H9 (cell line): ENCODE results near the gene KRT5. TPM values are rescaled to one million over a fixed set of nuclear protein-coding genes. Genes with fewer than 3 reads are reported as not detected.

Experiments
- DNase-seq: peaks from one replicate; pipeline ENCODE4 v3.0.0-alpha.2; 2017
- H2AFZ ChIP-seq: one replicate; pipeline ENCODE4 v1.6.1; 2013; ENCODE audit warnings: mild to moderate bottlenecking, low read length, control low read depth, moderate library complexity
- H2AK5ac ChIP-seq: 2 replicates; pipeline ENCODE4 v1.6.1; 2013; ENCODE audit warnings: low read length, control low read depth, mixed read lengths; ENCODE audit not compliant: insufficient read length
- H2BK120ac ChIP-seq: one replicate; pipeline ENCODE4 v1.6.1; 2013; ENCODE audit warnings: low read depth, mild to moderate bottlenecking, low read length, control low read depth, inconsistent platforms; ENCODE audit not compliant: poor library complexity, severe bottlenecking
- H2BK12ac ChIP-seq: 2 replicates; pipeline ENCODE4 v1.6.1; 2013; ENCODE audit warnings: low read length, control low read depth, mixed read lengths, low read depth; ENCODE audit not compliant: insufficient read length
- H2BK15ac ChIP-seq: 2 replicates; pipeline ENCODE4 v1.6.1; 2013; ENCODE audit warnings: low read depth, low read length, control low read depth
- H2BK20ac ChIP-seq: one replicate; pipeline ENCODE4 v1.6.1; 2013; ENCODE audit warnings: low read depth, mild to moderate bottlenecking, low read length, control low read depth, inconsistent platforms; ENCODE audit not compliant: poor library complexity, severe bottlenecking
- H2BK5ac ChIP-seq: 2 replicates; pipeline ENCODE4 v1.6.1; 2013; ENCODE audit warnings: low read length, control low read depth, mixed read lengths; ENCODE audit not compliant: insufficient read length
- H3K14ac ChIP-seq: 2 replicates; pipeline ENCODE4 v1.6.1; 2013; ENCODE audit warnings: low read length, control low read depth; ENCODE audit not compliant: insufficient read depth
- H3K18ac ChIP-seq: 2 replicates; pipeline ENCODE4 v1.6.1; 2013; ENCODE audit warnings: low read depth, mild to moderate bottlenecking, mixed read lengths, low read length, control low read depth; ENCODE audit not compliant: insufficient read length
- H3K23ac ChIP-seq: 2 replicates; pipeline ENCODE4 v1.6.1; 2013; ENCODE audit warnings: low read length, control low read depth, mixed read lengths, low read depth; ENCODE audit not compliant: insufficient read length
- H3K23me2 ChIP-seq: 2 replicates; pipeline ENCODE4 v1.6.1; 2013; ENCODE audit warnings: low read depth, mild to moderate bottlenecking, mixed read lengths, low read length, control low read depth; ENCODE audit not compliant: insufficient read length, poor library complexity, severe bottlenecking
- H3K27ac ChIP-seq: 2 replicates; pipeline ENCODE4 v1.5.1; 2013; ENCODE audit warnings: low read length, control low read depth, mixed read lengths, low read depth; ENCODE audit not compliant: insufficient read length
- H3K27me3 ChIP-seq: 2 replicates; pipeline ENCODE4 v1.6.1; 2013; ENCODE audit warnings: low read length, control low read depth, inconsistent platforms; ENCODE audit not compliant: insufficient read depth
- H3K4ac ChIP-seq: 2 replicates; pipeline ENCODE4 v1.6.1; 2013; ENCODE audit warnings: low read depth, mild to moderate bottlenecking, control low read depth, inconsistent platforms, low read length, moderate library complexity
- H3K4me1 ChIP-seq: 2 replicates; pipeline ENCODE4 v1.6.1; 2013; ENCODE audit warnings: low read length, control low read depth, inconsistent platforms; ENCODE audit not compliant: insufficient read depth
- H3K4me2 ChIP-seq: 2 replicates; pipeline ENCODE4 v1.6.1; 2013; ENCODE audit warnings: low read length, control low read depth, mixed read lengths; ENCODE audit not compliant: insufficient read length, insufficient read depth
- H3K56ac ChIP-seq: 2 replicates; pipeline ENCODE4 v1.6.1; 2013; ENCODE audit warnings: low read depth, mild to moderate bottlenecking, mixed read lengths, low read length, control low read depth; ENCODE audit not compliant: insufficient read length
- H3K79me1 ChIP-seq: 2 replicates; pipeline ENCODE4 v1.6.1; 2013; ENCODE audit warnings: low read depth, mild to moderate bottlenecking, moderate library complexity, low read length, control low read depth, inconsistent platforms; ENCODE audit not compliant: insufficient read depth, poor library complexity, severe bottlenecking
- H3K79me2 ChIP-seq: 2 replicates; pipeline ENCODE4 v1.6.1; 2013; ENCODE audit warnings: low read length, control low read depth, inconsistent platforms; ENCODE audit not compliant: insufficient read depth
- H3K9ac ChIP-seq: 2 replicates; pipeline ENCODE4 v1.6.1; 2013; ENCODE audit warnings: low read length, control low read depth, mixed read lengths; ENCODE audit not compliant: insufficient read length; ENCODE audit errors: extremely low read depth
- H3K9me3 ChIP-seq: one replicate; pipeline ENCODE4 v1.6.1; 2013; ENCODE audit warnings: low read depth, low read length, inconsistent platforms; ENCODE audit not compliant: control insufficient read depth
- H3T11ph ChIP-seq: one replicate; pipeline ENCODE4 v1.6.1; 2013; ENCODE audit warnings: mild to moderate bottlenecking, low read length, control low read depth, inconsistent platforms
- H4K20me1 ChIP-seq: one replicate; pipeline ENCODE4 v1.6.1; 2013; ENCODE audit not compliant: control insufficient read depth, insufficient read length, insufficient read depth
- H4K5ac ChIP-seq: 2 replicates; pipeline ENCODE4 v1.6.1; 2013; ENCODE audit warnings: low read depth, mild to moderate bottlenecking, mixed read lengths, low read length, control low read depth; ENCODE audit not compliant: insufficient read length
- H4K8ac ChIP-seq: replicated peaks from 2 replicates; pipeline ENCODE4 v1.6.1; 2013; ENCODE audit warnings: low read length, control low read depth, mixed read lengths, low read depth; ENCODE audit not compliant: insufficient read length
- H4K91ac ChIP-seq: 2 replicates; pipeline ENCODE4 v1.6.1; 2013; ENCODE audit warnings: low read depth, mild to moderate bottlenecking, moderate library complexity, mixed read lengths, low read length, control low read depth; ENCODE audit not compliant: insufficient read length
- H3K27ac Mint-ChIP-seq, 3 experiments: 2 replicates in 2 of 3; 3 replicates in 1 of 3; pipeline ENCODE4 v1.8.0; 2020 to 2021; ENCODE audit warnings: mixed read lengths in 3 of 3, mild to moderate bottlenecking in 1 of 3, moderate library complexity in 1 of 3
- H3K27me3 Mint-ChIP-seq: 2 replicates; pipeline ENCODE4 v1.8.0; 2021; ENCODE audit warnings: low read depth, mild to moderate bottlenecking, moderate library complexity, mixed read lengths
- H3K36me3 Mint-ChIP-seq, 3 experiments: 2 replicates in 2 of 3; 3 replicates in 1 of 3; pipeline ENCODE4 v1.8.0; 2020 to 2021; ENCODE audit warnings: low read depth in 3 of 3, mixed read lengths in 3 of 3; ENCODE audit not compliant: insufficient read depth in 1 of 3
- H3K4me1 Mint-ChIP-seq, 2 experiments: 2 replicates each; pipeline ENCODE4 v1.8.0; 2020; ENCODE audit warnings: mixed read lengths in 2 of 2
- H3K4me3 Mint-ChIP-seq, 2 experiments: 2 replicates in 1 of 2; 3 replicates in 1 of 2; pipeline ENCODE4 v1.8.0; 2020 to 2021; ENCODE audit warnings: mild to moderate bottlenecking in 2 of 2, mixed read lengths in 2 of 2, moderate library complexity in 1 of 2
- H3K9me3 Mint-ChIP-seq, 2 experiments: 2 replicates in 1 of 2; 3 replicates in 1 of 2; pipeline ENCODE4 v1.8.0; 2020; ENCODE audit warnings: mild to moderate bottlenecking in 2 of 2, mixed read lengths in 2 of 2, moderate library complexity in 1 of 2
- CTCF ChIP-seq: fragments of 200-600 bp; sonication (generic); conservative IDR thresholded peaks from 3 replicates; pipeline ENCODE4 v1.8.0; 2021; ENCODE audit warnings: antibody characterized with exemption, mild to moderate bottlenecking
- WGBS: extraction: QIAGEN DNeasy Blood & Tissue Kit; methylation state at CpG from one replicate; pipeline ENCODE4 v1.1.7; 2013; ENCODE audit warnings: missing lambda C conversion rate, low lambda C conversion rate, mixed read lengths; ENCODE audit not compliant: insufficient read length; ENCODE audit errors: extremely low coverage; 5-methylcytosine and 5-hydroxymethylcytosine counted together
- total RNA-seq: library from RNA; stranded (reverse); gene quantifications from 2 replicates; pipeline ENCODE4 v1.2.1, GENCODE V29; 2021

KRT5 gene
- total RNA-seq, 1 experiment from 2014 or later: not detected

- no peak overlapping the region for H3K27ac ChIP-seq
- no peak overlapping the region for H3K4me2 ChIP-seq
- H2BK15ac ChIP-seq: no peak overlapping the region
- no peak overlapping the region for H2AFZ ChIP-seq
- H4K5ac ChIP-seq: no peak overlapping the region
- no peak overlapping the region for H3T11ph ChIP-seq
- no peak overlapping the region for H3K9ac ChIP-seq
- H3K79me1 ChIP-seq: no peaks in the 10 kb centered on the region
- H3K14ac ChIP-seq: no peak overlapping the region
- no peaks in the 10 kb centered on the region for H3K27me3 ChIP-seq
- no peaks in the 10 kb centered on the region for H4K20me1 ChIP-seq
- H3K4me1 ChIP-seq: no peaks in the 10 kb centered on the region
- H2BK20ac ChIP-seq: no peak overlapping the region
- Mint-ChIP-seq H3K27me3 (peaks cover 7% of the 10 kb centered on the region), H3K4me1 (peaks cover 7 to 9% of the 10 kb centered on the region in 2 experiments), H3K9me3 (peaks cover 25 to 26% of the 10 kb centered on the region in 2 experiments; a peak in 4 of 5 replicates), H3K4me3 (no peak overlapping the region), H3K36me3 (peaks cover 0 to 4% (median 2%) of the 10 kb centered on the region in 3 experiments; a peak in 2 of 7 replicates), H3K27ac (no peak overlapping the region)
- H2AK5ac ChIP-seq: no peak overlapping the region
- H4K8ac ChIP-seq: no peak overlapping the region
- no peak overlapping the region for H3K18ac ChIP-seq
- no peaks in the 10 kb centered on the region for H3K79me2 ChIP-seq
- no peaks in the 10 kb centered on the region for H3K9me3 ChIP-seq
- WGBS: no CpG with 5 or more reads among the region's 3 CpGs
- TF ChIP-seq CTCF: no peak
- no peak overlapping the region for H2BK12ac ChIP-seq
- DNase-seq: no peak
- no peak overlapping the region for H4K91ac ChIP-seq
- no peaks in the 10 kb centered on the region for H3K23me2 ChIP-seq
- H3K23ac ChIP-seq: no peak overlapping the region
- no peak overlapping the region for H2BK120ac ChIP-seq
- H3K4ac ChIP-seq: no peak overlapping the region
- no peak overlapping the region for H2BK5ac ChIP-seq
- no peak overlapping the region for H3K56ac ChIP-seq
Observed at GRCh38 chr12:52480073-52480472, 40.1 kb downstream of the KRT5 start.
